Ureter (tissue), 1 donor: ENCODE data around the gene ESRRG. TPM values are rescaled to one million over a fixed set of nuclear protein-coding genes. Genes with fewer than 3 reads are reported as not detected.
A peak's percentile ranks its signal among the peaks of the same experiment; 100 is the strongest.

Source experiments
- DNase-seq: peaks from one replicate; pipeline ENCODE4 v3.0.0-alpha.2; 2020; ENCODE audit warnings: low spot score
- total RNA-seq: library from RNA; stranded (reverse); gene quantifications from one replicate; pipeline ENCODE4 v1.2.4, GENCODE V29; 2023
- donor health status: DM: yes; HTN: yes; CAD: no.

The ESRRG gene
- total RNA-seq, 1 donor from 2014 or later = 6.8 TPM

- DNase-seq = no peak
Measured at GRCh38 chr1:216627252-216627651, 96.0 kb downstream of the ESRRG start.

- no peak for DNase-seq
Measured at GRCh38 chr1:216626394-216627067, 96.7 kb downstream of the ESRRG start.

GRCh38 chr1:216621536-216621935, 101.7 kb downstream of the ESRRG start:
- DNase-seq = no peak

- no peak for DNase-seq
Measured at GRCh38 chr1:216617081-216617875, 106.0 kb downstream of the ESRRG start.

DNA sequence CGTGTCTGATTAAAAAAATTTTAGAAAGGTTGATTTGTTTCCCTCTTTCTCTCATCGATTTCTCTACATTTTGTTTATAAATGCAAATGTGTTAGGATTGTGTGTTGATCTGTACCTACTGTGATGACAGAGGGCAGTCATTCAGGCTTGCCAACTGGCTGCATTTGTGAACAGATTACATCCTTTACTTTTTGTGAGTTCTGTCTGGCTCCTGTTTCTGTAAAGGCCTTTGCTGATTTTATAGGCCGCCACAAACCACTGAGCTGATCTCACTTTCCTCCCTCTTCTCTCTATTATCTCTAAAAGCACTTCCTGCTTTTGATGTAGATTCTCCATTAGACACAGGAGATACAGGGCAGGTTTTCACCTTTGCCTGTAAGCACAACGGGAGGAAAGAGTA, 106.8 kb downstream of the ESRRG start:
- DNase-seq = no peak

DNA sequence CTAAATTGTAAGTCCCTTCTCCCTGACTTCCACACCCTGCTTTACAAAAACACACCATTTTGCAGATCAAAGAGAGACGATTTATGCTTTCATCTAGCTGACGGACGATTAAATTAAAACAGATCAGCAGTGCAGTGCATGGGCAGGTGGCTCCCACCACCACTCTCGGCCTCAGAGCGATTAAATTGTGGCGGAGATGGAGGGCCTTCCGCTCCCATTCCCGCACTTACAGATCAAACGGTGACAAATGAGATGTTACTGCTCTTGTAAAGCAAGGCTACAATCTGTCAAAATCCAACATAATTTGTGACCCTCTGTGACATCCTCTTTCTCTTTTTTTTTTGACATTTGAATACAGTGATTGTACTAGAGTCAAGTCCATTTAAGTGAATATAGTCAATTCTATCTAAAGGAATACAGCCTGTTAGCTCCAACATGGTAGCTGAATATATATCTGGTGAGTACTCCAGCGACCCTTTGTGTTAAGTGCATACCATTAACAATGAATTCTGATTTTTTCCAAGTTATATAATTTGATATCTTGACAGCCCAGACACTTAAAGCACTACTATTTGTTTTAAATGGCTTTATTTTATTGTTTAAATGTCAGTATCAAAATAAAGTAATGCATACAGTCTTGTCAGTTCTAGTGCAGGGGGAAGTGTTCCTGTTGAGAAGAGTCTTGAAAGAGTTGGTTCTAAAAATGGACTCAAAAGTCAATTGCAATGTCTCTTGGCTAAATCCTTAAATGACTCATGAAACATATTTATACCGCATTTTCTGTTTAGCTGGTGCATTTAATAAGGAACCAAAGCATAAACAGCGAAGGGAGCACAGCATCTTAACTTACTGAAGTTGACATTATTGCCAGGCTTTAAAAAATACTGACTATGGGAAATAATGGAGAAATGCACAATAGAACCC, 109.0 kb downstream of the ESRRG start:
- no peak for DNase-seq

GRCh38 chr1:216612291-216612690, 110.9 kb downstream of the ESRRG start:
- no peak for DNase-seq

GRCh38 chr1:216607067-216607697, 116.0 kb downstream of the ESRRG start:
- DNase-seq = no peak

DNA sequence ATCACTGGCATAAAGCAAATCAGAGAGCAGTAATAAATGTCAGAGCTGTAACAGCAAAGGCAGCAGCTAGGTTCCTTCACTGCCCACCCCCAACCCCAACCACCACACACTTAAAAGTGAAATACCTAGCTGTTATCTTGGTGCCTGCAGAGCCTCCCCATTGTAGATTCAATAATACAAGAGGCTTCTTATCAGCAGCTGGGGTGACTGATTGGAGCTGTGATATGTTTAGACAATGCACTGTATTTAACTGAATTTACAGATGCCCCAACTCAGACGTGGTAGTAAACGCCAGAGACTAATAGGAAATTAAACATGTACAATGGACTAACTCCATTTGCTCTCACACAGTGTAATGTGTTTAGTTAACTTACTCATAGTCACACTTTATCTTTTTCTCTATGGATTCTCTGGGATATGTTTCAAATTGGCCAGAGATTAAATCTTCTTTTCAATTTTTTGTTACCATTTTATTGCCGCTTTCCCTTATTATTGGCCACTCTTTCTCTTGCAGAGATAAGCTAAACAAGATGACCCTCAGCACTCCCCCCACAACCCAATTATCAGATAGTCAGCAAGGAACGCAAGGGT, 117.1 kb downstream of the ESRRG start:
- DNase-seq = no peak

DNA sequence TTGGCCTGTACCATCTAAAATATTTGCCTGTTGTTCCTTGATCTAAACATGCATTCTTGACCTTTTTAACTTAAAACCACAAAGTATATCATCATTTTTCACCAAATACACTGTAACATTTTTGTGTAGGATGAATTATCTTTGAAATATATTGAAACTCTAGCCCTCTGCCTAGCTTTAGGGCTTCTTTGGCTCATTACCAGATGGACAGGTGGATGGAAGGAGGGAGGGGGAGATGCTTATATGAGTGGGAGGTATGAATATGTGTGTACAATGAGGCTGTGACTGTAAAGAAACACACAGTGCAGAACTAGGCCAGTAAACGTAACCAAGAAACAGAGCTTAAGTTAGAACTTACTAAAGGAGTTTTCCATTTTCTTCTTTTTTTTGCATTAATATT, 118.5 kb downstream of the ESRRG start:
- no peak for DNase-seq

- DNase-seq = peak; percentile 85
Measured at GRCh38 chr1:216600730-216601609, 122.3 kb downstream of the ESRRG start.

DNA sequence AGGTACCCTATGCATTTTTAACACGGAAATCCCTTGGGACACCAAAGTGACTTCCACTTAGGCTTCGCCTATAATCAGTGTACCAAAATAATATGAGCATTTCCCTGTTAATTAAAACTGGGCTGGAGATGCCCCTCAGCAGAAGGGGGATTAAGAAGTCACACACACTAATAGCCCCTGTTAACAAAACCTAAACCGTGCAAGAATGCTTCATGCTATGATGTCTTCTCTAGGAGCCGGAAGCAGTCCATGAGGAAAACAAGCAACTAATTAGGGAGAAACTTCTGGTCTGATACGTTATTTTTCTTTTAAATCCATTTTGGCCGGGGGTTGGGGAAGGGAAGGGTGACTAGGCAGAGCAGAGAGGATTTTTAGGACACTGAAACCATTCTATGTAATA, 123.4 kb downstream of the ESRRG start:
- DNase-seq = no peak

DNA sequence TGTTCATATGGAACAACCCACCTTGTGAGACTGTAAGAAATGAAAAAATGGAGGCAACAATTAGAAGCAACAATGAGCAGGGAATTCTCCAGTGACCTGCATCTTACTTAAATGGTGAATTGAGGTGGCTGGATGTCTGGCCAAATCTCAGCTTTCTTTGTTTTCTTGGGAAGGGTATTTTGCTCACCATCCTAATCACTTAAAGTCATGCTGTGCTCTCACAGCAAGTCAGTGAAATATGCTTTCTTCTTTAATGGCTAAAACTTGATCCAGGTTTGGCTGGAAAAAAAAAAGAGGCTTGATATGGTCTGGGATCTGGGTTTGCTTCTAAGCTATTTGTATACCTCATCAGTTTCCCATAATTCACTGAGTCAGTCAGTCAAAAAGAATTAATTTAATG, 124.8 kb downstream of the ESRRG start:
- no peak for DNase-seq

DNA sequence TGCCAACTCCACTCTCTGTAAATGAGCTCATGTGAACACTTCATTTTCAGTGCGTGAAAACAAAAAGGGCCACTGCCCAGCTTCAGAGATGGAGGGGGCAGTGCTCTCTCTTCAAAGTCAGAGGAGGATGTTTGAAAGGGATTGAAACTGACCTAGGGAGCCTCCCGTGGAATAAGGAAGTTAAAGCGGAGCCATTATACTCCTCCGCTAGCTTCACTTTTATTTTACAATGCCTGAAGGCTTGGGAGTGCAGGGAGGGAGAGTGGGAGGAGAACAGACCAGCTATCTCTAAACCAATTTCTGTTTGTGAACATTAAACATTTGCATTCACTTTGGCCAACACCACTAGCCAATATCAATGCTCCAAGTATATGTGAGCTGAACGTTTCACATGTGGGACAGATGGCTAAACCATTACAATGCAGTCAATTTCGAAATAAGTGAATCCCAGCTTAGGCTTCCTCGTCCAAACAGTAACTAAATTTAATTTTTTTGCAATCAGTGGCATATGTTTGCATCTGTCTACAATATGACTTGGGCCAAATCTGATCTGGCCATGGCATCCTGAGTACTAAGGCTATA, 126.9 kb downstream of the ESRRG start:
- DNase-seq = no peak

- no peak for DNase-seq
Measured at GRCh38 chr1:216587715-216588114, 135.5 kb downstream of the ESRRG start.

GRCh38 chr1:216582151-216582550, 141.1 kb downstream of the ESRRG start:
- no peak for DNase-seq

- no peak for DNase-seq
Measured at GRCh38 chr1:216580538-216581057, 142.6 kb downstream of the ESRRG start.

GRCh38 chr1:216576234-216576937, 146.8 kb downstream of the ESRRG start:
- DNase-seq = no peak

GRCh38 chr1:216566641-216567205, 156.5 kb downstream of the ESRRG start:
- DNase-seq = no peak
